Colon (tissue), 2 donors: ENCODE measurements around the gene SEC62.

Source experiments
- FAIRE-seq: peaks from 2 replicates; lab custom pipeline; 2012; peaks lifted over from hg19 to GRCh38; lab: Jason Lieb, UNC
- donor health status: control.
- donor health status: control.

Gene SEC62, protein sequence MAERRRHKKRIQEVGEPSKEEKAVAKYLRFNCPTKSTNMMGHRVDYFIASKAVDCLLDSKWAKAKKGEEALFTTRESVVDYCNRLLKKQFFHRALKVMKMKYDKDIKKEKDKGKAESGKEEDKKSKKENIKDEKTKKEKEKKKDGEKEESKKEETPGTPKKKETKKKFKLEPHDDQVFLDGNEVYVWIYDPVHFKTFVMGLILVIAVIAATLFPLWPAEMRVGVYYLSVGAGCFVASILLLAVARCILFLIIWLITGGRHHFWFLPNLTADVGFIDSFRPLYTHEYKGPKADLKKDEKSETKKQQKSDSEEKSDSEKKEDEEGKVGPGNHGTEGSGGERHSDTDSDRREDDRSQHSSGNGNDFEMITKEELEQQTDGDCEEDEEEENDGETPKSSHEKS

DNA sequence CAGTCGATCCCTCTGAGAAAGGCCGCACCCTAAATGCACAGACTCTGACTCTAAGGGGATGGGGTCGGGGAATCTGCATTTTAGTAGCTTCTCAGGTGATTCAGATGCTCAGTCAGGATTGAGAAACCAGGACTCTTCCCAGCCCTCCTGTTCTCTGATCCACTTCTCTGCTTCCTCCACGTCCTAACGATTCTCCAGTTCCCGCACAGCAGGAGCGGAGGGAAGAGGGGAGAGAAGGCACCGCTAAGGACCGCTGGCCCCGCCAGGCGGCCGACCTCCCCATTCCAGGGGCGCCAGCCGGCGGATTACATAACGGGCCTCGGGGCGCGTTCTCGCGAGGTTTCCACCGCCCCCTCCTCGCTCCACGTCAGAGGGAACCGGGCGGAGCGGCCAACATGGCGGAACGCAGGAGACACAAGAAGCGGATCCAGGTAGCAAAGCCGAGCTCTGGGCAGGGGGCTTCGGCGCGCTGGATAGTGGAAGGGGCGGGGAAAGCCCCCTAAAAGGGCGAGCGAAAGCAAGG, at the start of gene SEC62:
Gene SEC62 (plus strand): TSS at position 380 of the 523 bp plus-strand sequence. CDS start 16 bp downstream, at position 396.
- no peak for FAIRE-seq

DNA sequence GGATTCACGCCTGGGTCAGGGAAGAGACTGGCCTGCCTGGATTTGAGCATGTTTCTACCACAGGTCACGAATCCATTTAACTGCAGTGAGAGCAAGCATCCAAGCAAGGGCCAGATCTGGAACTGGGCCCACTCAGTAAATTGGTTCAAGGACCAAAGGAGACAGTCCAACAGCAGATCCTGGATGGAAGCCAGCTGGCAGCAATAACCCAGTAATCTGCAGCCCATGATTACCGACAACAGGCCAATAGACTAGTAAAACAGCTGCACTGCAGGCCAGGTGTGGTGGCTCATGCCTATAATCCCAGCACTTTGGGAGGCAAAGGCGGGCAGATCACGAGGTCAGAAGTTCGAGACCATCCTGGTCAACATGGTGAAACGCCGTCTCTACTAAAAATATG, 43.4 kb upstream of the SEC62 start:
- no peak for FAIRE-seq

DNA sequence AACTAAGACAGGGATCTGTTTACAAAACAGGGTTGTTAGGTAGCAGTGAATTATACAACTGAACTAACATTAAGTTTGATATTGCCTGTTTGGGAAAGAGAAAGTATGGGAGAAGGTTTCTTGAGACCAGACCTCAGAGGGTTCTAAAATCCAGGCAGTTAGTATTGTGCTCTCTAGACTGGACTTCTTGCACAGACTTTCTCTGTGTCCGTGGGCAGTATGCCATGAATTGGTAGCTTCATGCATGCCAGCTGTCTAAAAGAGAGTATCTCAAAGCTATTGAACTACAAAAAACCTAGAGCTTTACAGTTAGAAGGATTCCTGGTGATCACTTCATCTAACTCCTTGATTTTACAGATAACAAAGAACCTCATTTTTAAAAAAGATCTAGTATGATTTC, 42.8 kb upstream of the SEC62 start:
- no peak for FAIRE-seq

- FAIRE-seq: no peak
These were observed 36.6 kb upstream of the SEC62 start for GRCh38 chr3:169929830-169930519.

DNA sequence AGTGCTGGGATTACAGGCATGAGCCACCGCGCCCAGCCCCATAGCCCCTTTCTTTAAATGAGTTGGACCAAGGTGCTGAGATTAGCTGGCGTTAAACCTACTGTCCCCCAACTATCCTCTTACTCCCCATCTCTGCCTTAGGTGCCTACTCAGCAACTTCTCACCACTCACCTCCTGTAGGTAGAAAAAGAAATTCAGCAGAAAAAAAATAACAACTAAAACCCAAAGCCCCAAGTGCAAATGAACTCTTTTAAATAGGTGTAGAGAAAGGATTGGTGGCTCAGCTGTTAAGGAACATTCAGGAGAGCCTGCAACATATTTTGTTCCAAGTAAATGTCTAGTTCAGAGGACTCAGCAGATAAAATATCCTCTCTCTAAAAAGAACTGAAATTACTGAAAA, 35.8 kb upstream of the SEC62 start:
- no peak for FAIRE-seq

GRCh38 chr3:169931747-169932520, 34.7 kb upstream of the SEC62 start:
- FAIRE-seq: no peak

- FAIRE-seq: no peak
These were observed 27.3 kb upstream of the SEC62 start for GRCh38 chr3:169939320-169939719.

DNA sequence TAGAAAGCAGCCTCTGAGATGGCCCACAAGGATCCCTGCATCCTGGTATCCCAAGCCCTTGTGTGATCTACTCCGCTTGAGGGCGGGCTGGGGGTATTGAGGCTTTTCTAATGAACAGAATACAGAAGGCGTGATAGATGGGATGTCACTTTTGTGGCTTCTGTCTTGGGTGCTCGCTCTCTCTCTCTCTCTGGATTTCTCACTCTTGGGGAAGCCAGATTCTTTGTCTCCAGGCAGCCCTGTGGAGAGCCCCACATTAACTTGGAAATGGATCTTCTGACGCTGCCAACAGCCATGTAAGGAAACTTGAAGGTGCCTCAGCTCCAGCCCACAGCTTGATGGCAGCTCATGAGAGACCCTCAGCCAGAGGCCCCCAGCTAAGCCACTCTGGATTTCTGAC, 26.9 kb upstream of the SEC62 start:
- FAIRE-seq: no peak

- peak; percentile 5 for FAIRE-seq
These were observed 26.0 kb upstream of the SEC62 start for GRCh38 chr3:169940470-169941181.

DNA sequence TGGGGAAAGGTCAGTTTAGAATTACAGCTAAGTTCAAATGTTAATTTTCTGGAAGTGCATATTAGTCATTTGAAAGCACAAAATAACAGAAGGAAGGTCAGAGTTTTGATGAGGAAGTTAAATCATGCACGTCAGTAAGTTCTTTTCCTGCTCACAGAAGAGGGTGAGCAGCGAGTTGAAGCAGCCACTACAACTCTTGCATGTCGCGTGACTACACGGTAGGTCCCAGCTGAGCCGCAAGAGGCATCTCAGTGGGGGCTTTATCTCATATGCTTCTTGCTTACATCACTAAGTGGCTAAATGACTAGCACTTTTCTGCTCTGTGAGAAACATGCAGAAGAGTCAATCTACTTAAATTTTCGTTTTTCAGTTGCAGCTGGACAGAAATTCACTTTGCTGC, 21.3 kb upstream of the SEC62 start:
- no peak for FAIRE-seq

DNA sequence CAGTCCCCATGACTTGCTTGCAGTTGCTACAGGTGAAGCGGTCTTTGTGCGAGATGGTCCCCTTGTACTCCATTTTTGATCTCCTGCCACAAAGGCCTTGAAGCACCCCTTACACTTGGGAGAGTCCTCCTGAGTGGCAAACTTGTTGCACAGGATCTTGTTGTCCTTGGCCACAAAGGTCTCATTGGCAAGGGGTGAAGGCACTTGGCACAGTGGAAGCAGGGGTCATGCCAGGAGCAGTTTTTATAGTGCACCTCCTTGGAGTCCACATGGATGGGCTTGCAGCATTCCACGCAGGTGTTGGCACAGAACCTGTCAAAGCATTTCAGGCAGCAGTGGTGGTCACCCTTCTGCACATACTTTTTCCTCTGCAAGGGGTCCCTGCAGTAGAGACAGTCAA, 20.3 kb upstream of the SEC62 start:
- FAIRE-seq: no peak

DNA sequence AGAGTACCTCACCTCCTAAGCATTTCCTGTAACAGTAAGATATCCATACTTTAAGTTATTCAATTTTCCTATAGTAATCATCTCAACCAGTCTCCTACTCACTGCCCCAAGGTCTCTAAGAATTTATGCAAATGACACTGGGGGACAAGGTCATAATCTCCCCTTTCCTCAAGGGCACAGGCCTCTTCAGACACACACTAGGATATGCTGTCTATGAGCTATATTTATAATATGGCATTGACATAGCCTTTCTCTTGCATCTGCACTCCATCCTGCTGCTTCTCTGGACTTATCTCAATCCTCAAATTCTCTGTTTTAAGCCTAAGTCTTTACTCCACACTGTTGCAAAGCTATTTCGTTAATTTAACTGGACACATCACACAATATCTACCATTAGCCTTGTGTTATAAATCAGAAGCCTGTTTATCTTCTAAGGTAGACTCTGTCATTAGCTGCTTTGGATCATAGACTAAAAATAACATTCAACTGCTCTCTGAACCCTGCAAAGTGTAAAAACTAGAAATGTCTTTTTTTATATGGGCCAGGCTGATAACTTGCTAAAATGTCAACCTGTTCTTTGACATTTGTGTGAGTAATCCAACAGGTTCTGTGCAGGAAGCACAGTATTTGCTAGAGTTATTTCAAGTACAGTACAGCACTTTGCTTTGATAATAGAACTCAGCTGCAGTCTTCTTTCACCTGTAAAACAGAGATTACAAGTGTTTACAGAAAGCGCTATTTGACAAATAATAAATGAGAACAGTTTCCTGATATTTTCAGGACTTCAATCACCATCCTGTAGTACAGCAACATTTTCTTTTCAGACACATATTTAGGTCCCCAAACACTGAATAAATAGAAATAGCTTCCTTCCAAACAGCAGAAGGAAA, 17.8 kb upstream of the SEC62 start:
- no peak for FAIRE-seq

DNA sequence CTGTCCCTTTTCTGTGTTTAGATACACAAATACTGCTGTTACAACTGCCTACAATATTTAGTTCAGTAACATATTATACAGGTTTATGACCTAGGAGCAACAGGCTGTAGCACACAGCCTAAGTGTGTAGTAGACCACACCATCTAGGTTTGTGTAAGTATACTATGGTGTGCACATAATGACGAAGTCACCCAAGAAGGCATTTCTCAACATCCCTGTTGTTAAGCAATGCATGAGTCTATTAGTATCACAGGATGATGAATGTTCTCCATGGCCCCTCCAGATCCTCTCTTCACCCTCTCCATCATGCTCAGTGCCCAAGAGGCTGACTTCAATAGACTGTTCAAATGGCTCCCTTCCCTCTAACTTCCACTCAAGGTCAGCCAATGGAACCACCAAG, 14.6 kb upstream of the SEC62 start:
- FAIRE-seq: no peak

DNA sequence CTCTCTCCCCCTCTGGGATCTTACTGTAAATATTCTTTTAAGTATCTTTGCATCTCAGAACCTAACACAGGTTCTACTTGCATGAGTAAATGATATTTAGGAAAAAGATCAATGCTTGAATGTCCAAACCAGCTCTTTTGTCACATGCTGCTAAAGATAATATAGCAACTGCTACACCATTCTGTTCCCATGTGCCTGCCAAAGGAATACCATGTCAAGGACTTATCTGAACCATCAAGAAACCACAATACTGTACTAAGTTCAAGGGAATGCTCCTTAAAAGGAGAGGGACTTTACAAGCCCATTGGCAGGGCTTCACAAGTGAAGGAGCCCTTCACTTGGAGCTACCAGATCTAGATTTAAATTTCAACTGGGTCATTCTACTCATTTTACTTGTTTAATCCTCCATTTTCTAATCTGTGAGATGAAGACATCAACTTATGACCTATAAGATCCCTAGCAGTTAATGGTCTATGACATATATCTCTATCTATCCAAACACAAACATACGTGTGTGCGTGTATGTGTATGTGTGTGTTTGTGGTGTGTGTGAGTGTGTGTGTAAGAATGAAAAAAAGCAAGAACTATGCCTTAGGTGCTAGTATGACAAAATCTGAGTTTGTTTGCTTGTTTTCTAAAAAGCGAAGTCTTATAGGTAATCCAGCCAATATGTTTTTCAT, 13.0 kb upstream of the SEC62 start:
- FAIRE-seq: no peak

DNA sequence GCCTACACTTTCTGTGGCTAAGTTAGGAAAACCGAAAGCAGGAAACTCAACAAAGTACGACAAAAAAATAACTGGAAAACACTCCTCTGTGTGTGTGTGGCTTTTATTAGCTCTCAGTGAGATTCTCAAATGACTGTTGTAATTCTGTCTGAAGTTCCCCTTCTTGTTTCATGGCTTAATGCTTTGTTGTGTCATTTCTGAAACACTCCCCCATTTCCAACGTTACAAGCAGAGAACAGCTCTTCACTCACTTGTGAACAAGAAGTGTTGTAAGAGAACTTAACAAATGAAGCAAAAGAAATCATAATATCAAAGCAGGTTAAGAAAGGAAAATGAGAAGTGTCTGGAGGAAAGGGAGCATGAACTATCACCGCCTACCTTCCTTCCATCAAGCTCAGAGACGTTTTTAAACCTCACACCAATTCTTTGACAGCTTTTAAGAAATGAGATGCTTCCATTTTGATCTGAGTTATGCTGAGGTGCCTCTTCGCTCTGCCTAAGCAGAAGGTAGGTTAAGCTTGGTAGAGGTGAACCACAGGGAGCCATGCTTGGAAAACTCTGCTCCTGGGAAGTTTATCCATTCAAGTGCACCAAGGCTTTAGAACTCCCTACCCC, 12.4 kb upstream of the SEC62 start:
- no peak for FAIRE-seq

DNA sequence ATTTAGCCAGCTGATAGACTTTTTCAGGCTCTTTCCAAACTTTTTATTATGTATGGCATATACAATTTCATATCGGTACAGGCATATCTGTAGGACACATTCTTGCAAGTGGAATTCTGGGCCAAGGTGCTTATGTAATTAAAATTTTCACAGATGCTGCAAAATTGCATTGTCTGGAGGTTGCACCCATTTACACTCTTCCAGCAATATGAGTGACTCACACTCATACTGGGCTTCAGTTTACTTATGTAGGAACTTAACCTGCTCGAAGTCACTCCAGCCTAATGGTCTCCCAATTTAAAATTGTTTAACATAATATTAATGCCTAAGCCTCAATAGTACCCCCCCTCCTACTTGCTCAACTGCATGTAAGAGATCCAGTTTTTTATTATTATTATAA, 11.2 kb upstream of the SEC62 start:
- no peak for FAIRE-seq

GRCh38 chr3:169964176-169964575, 2.4 kb upstream of the SEC62 start:
- no peak for FAIRE-seq

DNA sequence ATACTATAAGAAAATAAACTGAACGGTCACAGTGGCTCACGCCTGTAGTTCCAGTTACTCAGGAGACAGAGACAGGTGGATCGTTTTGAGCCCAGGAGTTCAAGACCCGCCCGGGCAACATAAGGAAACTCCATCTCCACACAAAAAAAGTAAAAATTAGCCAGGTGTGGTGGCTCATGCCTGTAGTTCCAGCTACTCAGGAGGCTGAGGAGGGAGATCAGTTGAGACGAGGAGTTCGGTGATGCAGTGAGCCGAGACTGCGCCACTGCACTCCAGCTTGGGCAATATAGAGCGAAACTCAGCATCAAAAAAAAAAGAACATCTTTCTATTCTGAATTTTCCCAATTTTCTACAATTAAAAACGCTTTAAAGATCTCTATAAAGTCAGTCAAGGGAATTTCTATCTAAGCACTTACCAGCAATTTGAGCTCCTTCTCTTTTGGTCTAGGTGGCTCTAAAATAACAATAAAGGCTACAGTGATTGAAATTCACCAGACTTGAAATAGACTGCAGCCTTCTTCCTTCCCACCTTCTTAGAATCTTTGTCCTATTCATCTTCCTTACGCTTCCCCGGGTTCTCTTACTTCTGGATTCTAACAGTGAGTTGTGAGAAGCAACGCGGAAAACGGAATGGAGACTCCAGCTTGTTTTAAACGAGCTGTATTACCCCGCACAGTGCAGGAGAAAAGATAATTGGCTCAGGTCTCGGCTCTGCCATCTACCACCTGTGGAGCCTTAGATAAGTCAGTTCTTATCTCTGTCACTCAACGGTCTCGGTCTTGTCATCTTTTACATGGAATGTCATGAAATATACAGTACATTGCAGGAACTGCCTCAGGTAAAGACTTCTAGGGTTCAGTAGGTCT, 812 bp upstream of the SEC62 start:
- FAIRE-seq: no peak
